Measurements from ENCODE around the gene FAM193A.
"Not testable (repeated sequence)": the region's sequence is repeated elsewhere in the genome, so short reads cannot be mapped to it uniquely, and the experiment has no call there.

The FAM193A gene

DNA sequence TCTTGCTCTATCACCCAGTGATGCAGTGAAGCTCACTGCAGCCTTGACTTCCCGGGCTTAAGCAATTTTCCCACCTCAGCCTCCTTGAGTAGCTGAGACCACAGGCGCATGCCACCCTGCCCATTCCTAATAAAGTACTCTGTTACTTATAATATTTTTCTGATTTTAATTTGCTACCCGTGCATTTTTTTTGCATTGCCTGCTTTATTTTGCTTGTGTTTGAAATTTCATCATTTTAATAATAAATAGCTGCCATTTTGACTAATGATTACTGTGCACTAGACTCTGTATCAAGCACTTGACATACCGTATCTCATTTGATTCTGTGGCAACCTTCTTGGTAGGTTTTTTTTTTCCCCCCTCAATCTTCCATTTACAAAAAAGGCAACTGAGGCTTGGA, 41.7 kb downstream of the FAM193A start:
- DNase-seq (ENCODE audit: low spot score) = no peak

DNA sequence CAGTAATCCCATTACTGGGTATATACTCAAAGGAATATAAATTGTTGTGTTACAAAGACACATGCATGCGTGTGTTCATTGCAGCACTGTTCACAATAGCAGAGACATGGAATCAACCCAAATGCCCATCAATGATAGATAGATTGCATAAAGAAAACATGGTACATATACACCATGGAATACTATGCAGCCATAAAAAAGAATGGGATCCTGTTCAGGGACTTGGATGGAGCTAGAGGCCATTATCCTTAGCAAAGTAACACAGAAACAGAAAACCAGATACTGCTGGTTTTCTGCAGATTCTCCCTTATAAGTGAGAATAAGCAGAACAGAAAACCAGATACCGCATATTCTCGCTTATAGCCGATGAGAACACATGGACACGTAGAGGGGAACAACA, 43.5 kb downstream of the FAM193A start:
- no peak for DNase-seq (ENCODE audit: low spot score)

DNA sequence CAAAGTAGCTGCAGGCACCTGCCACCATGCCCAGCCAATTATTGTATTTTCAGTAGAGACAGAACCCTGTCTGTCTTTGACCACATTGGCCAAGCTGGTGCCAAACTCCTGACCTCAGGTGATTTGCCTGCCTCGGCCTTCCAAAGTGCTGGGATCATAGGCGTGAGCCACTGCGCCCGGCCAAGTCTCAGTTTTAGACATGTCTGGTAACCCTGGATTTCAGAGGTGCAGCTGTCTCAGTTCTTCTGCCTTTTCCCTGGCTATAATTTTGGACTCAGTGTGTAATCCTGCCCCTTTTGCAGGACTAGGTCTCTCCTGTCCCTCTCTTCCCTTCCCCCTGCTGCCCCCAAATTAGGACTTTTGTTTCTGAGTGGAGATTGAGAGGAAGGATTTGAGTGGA, 46.6 kb downstream of the FAM193A start:
- no peak for DNase-seq (ENCODE audit: low spot score)

DNA sequence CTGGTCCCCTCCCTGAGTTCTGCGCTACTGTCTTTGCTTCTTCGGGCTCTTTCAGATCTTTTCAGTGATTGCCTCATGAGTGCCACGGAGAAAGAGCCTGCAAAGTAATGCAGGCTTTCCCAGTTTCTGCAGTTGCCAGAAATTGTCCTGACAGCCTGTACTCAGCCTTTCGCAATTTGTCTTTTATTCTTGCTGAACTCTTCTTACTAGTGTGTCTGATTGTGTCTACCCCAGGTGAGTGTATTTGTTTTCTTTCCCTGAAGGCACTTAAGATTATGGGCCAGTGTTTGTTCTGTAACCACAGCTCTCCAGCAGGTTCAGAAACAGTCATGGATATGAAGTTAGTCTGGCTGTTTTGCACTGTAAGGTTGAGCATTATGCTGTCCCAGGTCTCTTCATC, 47.1 kb downstream of the FAM193A start:
- no peak for DNase-seq (ENCODE audit: low spot score)

DNA sequence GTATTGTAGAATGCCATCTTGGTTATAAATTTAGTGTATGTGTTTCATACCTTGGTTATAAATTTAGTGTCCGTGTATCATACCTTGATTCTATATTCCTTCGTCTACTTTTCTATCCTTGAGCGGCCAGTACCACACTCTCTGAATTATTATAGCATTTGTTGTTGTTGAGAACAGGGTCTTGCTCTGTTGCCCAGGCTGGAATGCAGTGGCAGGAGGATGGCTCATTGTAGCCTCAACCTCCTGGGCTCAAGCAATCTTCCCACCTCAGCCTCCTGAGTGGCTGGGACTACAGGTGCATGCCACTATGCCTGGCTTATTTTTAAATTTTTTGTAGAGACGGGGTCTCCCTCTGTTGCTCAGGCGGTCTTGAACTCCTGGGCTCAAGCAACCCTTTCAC, 50.1 kb downstream of the FAM193A start:
- no peak for DNase-seq (ENCODE audit: low spot score)

DNA sequence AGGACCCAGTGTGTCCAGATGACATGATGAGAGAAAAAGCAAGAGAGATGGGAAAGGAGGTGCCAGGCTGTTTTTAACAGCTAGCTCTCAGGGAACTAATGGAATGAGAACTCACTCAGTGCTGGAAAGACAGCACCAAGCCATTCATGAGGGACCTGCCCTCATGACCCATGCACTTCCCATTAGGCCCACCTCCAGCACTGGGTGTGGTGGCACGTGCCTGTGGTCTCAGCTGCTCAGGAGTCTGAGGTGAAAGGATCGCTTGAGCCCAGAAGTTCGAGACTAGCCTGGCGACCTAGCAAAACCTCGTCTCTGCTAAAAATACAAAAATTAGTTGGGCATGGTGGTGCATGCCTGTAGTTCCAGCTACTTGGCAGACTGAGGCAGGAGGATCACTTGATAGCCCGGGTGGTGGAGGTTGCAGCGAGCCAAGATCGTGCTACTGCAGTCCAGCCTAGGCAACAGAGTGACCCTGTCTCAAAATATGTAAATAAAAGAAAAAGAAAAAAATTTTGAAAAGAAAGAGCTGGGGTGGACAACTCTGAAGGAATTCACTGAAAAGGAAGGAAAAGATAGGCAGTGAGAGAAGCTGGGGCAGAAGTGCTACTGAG, 50.9 kb downstream of the FAM193A start:
- DNase-seq (ENCODE audit: low spot score) = no peak

DNA sequence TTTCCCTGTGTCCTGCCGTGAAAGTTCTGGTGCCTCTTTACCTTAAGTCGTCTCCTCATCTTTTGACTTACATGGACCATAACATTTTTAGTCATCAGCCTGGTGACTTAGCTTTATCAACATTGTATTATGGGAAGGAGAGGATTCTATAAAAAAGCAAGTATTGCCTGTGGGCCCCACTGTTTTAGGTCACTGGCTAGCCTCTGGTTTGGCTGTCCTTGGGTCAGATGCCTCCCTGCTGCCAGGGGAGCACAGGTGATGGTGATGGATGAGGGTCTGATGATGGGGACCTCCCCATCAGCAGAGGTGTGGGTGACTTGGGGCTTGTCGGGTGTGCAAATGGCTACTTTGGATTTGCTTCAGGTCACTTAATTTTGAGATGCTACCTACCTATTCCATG, 51.8 kb downstream of the FAM193A start:
- no peak for DNase-seq (ENCODE audit: low spot score)

DNA sequence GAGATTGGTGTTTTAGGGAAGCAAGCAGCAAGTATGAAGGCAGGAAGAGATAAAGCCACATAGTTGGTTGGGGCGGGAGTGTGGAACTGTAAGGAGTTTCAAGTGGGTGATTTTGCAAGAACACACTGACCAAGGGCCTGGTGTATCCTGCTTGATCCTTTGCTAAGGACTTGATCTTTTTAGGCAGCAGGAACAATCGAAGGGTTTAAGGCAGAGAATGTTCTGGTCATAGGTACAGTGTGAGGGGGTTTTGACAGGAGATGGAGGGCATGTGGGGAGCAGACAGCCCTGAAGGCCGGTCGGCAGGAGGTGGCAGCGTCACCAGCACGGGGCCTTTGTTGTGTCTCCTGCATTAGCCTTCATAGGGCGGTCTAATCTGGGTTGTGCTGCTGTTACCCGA, 54.7 kb downstream of the FAM193A start:
- DNase-seq (ENCODE audit: low spot score) = peak; percentile 44

DNA sequence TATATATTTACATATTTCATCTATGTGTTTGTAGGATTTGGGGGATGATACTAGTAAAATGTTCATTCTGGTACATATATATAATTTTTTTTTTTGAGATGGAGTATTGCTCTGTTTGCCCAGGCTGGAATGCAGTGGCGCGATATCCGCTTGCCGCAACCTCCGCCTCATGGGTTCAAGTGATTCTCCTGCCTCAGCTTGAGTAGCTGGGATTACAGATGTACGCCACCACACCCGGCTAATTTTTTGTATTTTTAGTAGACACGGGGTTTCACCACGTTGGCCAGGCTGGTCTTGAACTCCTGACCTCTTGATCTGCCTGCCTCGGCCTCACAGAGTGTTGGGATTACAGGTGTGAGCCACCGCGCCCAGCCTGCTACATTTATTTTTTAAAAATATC, 55.6 kb downstream of the FAM193A start:
- not testable (repeated sequence) for DNase-seq (ENCODE audit: low spot score)

DNA sequence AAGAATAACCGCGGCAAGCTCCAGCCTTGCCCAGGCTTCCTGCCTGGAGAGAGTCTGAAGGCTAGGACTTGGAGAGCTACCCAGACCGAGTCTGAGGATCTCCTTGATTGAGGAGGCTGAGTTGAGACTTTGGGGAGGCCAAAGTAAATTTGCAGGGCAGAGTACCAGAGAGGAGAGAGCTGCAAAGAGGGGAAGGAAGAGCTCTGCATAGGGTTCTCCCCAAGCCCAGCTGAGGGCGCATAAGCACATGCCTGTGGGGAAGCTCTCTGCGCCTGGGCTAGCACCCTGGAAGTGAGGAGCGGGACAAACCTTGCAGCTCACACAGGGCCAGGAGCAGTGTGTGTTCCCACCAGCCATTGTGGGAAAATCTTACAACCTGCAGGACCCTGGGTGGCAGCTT, 56.1 kb downstream of the FAM193A start:
- DNase-seq (ENCODE audit: low spot score) = peak; percentile 51

DNA sequence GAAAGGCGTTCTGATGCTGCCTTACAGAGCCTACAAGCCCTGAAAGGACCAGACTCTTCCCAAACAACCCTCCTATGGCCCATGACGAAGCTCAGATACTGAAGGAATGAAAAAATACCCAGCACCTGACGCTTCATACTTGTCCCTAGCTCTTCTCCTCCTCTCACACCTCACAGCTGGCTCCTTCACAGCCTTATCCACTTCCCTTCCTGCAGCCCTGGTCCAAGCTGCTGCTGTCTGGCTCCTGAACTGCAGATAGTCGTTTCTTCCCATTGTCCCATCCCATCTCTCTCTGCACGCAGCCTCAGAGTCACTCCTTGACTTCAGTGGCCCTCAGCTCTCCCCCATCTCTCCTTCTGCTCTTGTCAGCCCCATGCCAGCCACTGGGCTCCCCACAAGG, 56.6 kb downstream of the FAM193A start:
- DNase-seq (ENCODE audit: low spot score) = peak; percentile 40

DNA sequence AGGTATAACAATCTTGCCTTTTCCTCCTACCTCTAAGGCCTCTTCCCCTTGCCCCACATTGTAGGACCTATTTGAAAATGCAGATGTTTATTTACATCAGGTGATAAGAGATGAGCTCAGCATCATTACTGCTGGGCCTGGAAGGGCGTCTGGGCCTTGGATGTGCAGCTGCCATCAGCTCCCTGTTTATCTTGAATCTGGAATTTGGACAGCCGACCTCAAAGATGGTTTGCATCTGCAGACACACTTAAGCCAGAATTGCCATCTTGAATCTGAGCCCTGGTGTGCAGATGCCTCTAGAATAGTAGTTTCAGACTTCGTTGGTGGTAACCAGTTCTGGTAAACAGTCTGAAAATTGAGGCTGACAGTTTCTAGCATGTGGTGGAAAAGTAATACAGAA, 59.0 kb downstream of the FAM193A start:
- DNase-seq (ENCODE audit: low spot score) = no peak

DNA sequence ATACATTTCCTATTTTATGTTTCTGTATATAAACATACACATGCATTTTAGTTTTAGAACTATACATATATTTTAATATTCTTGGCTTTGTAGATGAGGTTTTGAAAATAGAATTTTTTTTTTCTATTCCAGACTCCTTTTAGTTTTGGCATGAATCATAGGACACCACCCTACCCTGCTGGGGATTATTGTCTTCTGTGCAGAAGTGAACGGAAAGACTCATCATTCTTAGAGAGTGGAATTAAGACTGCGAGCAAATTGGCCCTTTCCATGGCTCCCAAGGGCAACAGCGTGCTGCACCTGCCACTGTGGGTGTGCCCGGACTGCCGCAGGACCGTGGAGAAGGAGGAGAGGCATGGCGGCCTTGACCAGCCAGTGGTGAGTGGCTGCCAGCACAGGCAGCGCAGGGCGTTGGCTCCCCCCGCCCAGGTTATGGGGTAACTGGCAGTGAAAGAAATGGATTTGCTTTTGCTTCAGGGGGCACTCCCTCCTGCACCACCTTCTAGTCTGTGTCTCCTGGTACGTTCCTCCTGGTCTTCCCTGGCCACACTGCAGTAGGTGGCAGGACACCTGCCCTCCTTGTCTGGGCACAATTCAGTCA, 59.6 kb downstream of the FAM193A start:
- no peak for DNase-seq (ENCODE audit: low spot score)

DNA sequence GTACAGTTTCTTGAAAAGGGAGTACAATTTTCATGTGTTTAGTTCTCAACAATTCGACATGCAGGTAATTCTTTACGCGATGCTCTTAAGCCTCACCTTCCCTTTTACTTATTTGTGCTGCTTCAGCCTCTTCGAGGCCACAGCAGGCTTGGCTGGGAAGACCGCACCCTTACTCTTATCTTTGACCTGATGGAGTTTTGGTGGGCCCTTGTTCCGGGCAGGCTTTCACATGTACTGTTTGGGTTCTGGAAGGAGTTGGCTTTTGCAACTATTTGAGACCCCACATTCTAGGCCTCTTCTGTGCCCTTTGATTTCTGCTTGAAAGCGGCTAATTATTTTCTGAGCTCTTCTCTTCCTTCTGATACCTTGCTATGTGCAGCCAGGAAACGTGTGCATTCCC, 60.2 kb downstream of the FAM193A start:
- DNase-seq (ENCODE audit: low spot score) = no peak

DNA sequence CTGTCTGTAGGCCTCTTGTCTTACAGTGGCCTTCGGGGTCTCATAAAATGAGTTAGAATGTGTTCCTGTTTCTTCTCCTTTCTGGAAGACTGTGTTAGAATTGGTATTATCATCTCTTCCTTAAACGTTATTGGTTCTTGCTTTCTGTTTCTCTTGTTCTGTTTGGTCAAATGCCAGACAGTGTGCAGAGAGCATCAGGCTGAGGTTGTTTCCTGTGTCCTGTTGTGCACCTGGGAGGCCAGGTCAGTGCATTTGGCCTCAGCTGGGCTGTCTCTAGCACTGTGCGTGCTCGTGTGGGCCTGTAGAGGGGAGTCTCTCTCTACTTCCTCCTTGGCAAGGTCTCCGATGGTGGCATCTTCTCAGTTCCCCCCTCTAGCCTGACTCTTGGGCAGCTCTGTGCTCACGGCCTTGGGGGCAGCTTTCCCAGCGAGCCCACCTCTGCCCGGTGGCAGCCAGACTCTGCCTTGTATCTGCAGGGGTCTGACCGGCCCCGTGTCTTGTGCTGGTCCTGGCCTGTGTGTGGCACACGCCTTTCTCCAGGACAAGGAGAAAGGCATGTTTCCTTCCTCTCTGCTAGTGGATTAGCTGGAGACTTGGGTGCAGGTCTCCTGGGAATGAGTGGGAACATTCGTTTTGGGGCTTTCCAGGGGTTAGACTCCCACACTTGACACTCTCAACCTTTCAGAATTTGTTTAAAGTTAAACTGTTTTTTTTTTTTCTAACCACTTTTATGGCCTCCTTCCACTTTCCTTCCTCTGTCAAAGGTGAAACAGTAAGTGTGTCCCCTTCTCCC, 62.3 kb downstream of the FAM193A start:
- DNase-seq (ENCODE audit: low spot score) = peak; percentile 47

DNA sequence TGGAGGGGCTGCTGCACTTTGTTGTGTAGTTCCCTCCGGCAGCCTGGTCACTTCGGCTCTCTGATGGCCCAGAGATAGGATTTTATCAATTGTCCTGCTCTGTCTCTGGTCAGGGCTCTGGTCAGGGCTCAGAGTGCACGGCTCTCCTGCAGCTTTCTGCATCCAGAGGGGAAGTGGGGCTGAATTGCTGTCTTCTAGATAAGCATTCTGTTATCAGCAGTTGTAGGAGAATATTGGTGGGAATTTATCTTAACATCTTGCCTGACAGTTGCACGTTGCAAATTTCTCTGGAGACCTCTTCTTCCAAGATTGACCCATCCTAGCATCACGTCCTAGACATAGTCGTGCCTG, 62.8 kb downstream of the FAM193A start:
- no peak for DNase-seq (ENCODE audit: low spot score)

DNA sequence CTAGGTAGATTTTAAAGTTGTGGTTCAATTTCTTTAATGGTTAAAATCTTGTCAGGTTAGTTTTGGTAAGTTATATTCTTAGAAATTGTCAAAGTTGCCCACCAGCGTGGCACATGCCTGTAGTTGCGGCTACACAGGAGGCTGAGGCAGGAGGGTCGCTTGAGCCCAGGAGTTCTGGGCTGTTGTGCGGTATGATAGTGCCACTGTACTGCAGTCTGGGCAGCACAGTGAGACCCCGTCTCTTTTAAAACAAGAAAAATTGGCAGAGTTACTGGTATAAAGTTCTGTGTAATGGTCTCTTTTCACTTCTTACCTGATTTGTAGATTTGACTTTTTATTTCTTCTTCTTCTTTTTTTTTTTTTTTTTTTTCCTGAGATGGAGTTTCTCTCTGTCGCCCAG, 64.4 kb downstream of the FAM193A start:
- DNase-seq (ENCODE audit: low spot score) = no peak

DNA sequence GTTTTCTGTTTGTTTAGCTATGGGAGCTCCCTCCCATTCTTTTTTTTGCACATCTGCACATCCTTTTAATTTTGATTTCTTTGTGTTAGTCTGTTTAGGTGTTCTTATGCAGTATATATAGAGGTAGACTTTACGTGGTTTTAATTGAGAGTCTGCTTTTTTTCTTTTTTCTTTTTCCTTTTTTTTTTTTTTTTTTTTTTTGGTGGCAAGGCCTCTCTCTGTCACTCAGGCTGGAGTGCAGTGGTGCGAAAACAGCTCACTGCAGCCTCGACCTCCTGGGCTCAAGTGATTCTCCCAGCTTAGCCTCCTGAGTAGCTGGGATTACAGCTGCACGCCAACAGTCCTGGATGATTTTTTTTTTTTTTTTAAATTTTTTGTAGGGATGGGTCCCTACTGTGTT, 68.2 kb downstream of the FAM193A start:
- no peak for DNase-seq (ENCODE audit: low spot score)

DNA sequence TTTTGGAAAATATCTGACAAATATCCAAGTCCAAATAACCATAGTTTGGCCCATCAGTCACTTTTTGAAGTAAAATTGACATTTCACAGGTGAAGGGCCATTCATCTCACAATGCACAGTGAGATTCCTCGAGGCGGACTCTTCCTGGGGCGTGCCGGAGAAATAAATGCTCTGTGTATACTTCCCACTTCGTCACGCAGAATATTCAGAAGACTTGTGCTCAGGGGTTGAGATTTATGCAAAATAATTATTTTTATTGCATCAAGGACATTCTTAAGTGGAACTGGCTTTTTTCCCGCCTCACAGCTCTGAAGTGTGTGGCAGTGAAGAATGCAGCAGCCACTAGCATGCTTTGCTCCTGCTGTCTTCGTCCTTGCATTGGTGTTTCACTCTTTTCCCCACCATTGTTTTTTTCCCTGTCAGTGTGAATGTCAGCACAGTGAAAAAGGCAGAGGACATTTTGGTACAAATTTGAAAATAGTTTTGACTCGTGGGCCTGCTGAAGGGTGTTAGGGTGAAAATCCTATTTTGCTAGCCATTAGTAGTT, 70.6 kb downstream of the FAM193A start:
- no peak for DNase-seq (ENCODE audit: low spot score)

DNA sequence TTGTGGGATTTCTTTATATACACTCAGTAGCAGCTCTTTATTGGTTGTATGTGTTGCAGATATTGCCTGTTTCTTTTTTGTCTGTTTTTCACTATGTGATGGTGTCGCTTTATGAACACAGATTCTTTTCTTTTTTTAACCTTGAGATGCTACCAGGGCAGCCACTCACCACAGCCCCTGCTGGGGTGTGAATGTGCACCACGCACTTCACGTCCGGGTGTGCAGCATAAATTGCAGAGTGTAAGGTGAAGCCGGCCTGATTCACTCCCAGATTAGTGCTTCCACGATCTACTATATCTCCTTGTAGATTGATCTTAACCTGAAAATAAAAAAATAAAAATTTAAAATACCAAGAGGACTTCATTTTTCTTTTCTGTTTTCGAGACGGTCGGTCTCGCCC, 71.4 kb downstream of the FAM193A start:
- no peak for DNase-seq (ENCODE audit: low spot score)

DNA sequence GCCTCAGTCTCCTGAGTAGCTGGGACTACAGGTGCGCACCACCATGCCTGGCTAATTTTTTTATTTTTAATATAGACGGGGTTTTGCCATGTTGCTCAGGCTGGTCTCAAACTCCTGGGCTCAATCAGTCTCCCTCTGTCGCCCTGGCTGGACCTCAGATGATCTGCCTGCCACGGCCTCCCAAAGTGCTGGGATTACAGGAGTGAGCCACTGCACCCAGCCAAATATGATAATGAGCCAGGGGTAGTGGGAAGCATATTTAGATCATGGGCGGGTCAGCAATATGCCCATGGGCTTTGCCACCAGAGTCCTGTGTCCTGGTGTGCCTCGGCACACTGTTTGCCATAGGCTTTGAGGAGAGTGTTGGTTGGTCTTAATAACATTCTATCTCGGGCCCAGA, 71.8 kb downstream of the FAM193A start:
- DNase-seq (ENCODE audit: low spot score) = no peak

DNA sequence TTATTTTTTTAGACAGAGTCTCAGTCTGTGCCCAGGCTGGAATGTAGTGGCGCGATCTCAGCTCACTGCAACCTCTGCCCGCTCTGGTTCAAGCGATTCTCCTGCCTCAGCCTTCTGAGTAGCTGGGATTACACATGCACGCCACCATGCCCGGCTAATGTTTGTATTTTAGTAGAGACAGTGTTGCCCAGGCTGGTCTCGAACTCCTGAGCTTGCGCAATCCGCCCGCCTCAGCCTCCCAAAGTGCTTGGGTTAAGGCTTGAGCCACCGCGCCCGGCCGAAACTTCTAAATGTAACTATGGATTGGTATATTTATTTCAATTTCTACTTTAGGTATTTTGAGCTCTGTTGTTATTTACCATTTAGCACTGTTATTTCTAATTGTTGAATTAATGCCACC, 79.4 kb downstream of the FAM193A start:
- DNase-seq (ENCODE audit: low spot score) = no peak

DNA sequence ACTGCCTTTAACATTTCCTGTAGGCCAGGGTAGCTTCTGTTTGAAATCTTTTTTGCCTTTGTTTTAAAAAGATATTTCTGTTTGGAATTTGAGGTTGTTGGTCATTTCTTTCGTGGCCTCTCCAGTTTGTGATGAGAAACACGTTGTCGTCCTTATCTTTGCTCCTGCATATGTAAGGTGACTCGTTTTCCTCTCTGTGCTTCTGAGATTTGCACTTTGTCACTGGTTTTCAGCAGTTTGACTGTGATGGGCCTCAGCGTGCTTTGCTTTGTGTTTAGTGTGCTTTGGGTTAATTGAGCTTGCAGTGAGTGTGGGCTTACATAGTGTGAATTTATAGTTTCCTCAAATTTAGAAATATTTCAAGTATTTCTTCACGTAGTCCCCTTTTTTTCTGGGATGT, 81.5 kb downstream of the FAM193A start:
- DNase-seq (ENCODE audit: low spot score) = no peak
